K562 treated with DMSO at 1 percent for 12 hours (cell line): ENCODE measurements around the gene CDK15. TPM values are rescaled to one million over a fixed set of nuclear protein-coding genes. Genes with fewer than 3 reads are reported as not detected.

ENCODE experiments used
- total RNA-seq: library from RNA; unstranded; fragments of 300-600 nt; gene quantifications from 2 replicates; pipeline ENCODE4 v1.2.3, GENCODE V29; 2022; ENCODE audit not compliant: insufficient read depth

Gene CDK15
- 0.52 TPM in 1 of 2 replicates, not detected in the other for total RNA-seq

GRCh38 chr2:201806442-201807170, at the start of gene CDK15:
Gene CDK15 (plus strand): TSS chr2:201806537. CDS start chr2:201806665, 128 bp downstream.

GRCh38 chr2:201780674-201781493, 25.5 kb upstream of the CDK15 start, which contains the start of gene ALS2:
Gene ALS2 (minus strand): TSS chr2:201780933. CDS start chr2:201768885, 12,048 bp downstream.

Other genes starting within 250 kb of the CDK15 start
- gene TMEM237, start 163.0 kb upstream of the CDK15 start, total RNA-seq = 4.7 and 15.6 TPM in 2 replicates
- gene MPP4, start 107.9 kb upstream of the CDK15 start, total RNA-seq = not detected in 2 replicates
- 5.3 and 17.2 TPM in 2 replicates for gene ALS2, start 25.6 kb upstream of the CDK15 start, total RNA-seq
- gene FZD7, start 227.3 kb downstream of the CDK15 start, total RNA-seq = 3.3 and 6.9 TPM in 2 replicates